Measurements from ENCODE around the gene MAML1.

DNA sequence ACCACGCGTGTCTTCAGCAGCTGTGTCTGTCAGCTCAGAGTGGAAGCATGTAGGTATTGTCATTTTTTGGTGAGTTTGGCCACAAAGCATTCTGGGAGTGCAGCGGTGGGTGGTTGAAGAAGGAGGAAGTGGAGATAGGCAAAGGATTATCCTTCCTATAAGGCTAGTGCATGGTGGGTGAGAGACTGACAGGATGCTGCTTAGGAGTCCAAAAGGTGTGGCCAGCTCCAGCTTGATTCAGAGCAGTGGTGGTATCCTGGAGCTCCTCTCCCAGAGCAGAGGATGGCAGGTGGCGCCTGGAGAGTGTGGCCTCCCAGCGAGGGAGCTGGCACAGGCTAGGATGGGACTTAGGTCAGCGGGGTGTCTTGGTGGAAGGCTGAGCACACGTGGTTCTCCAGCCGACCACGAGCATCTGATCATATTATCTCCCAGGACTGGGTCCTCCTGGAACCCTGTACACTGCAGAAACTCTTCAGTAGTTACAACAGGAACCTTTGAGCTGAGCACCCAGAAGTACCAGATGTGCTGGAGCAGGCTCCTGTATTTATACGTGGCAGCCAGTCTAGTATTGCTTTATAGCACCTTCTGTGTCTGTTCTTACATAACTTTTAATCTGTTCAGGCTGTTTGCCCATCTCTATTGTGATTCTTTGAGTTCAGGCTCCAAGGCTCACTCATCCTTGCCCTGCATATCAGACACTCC, 29.6 kb downstream of the MAML1 start:
- no peak for TF ChIP-seq RAD21 (IDR thresholded peaks at IDR 0.05; ENCODE audit: insufficient read depth, low read depth, low read length)
- TF ChIP-seq, protein P1, sequence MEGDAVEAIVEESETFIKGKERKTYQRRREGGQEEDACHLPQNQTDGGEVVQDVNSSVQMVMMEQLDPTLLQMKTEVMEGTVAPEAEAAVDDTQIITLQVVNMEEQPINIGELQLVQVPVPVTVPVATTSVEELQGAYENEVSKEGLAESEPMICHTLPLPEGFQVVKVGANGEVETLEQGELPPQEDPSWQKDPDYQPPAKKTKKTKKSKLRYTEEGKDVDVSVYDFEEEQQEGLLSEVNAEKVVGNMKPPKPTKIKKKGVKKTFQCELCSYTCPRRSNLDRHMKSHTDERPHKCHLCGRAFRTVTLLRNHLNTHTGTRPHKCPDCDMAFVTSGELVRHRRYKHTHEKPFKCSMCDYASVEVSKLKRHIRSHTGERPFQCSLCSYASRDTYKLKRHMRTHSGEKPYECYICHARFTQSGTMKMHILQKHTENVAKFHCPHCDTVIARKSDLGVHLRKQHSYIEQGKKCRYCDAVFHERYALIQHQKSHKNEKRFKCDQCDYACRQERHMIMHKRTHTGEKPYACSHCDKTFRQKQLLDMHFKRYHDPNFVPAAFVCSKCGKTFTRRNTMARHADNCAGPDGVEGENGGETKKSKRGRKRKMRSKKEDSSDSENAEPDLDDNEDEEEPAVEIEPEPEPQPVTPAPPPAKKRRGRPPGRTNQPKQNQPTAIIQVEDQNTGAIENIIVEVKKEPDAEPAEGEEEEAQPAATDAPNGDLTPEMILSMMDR (IDR thresholded peaks at IDR 0.05 in 2 of 3, conservative IDR thresholded peaks at IDR 0.05 in 1 of 3; ENCODE audit: control insufficient read depth in 2 of 3, extremely low read depth in 1 of 3, insufficient read depth in 1 of 3, low read depth in 3 of 3, low read length in 3 of 3): no peak
- TF ChIP-seq TCF7 (IDR thresholded peaks at IDR 0.05; ENCODE audit: borderline replicate concordance): no peak
- TF ChIP-seq TAF1 (IDR thresholded peaks at IDR 0.05; ENCODE audit: borderline replicate concordance, low read depth, low read length): no peak
